GM13977 (cell line): ENCODE measurements around the gene CD99L2.
"Not testable (repeated sequence)": the region's sequence is repeated elsewhere in the genome, so short reads cannot be mapped to it uniquely, and the experiment has no call there.

Experiments
- DNase-seq: peaks from one replicate; pipeline ENCODE4 v3.0.0; 2012; ENCODE audit warnings: low spot score
- in situ Hi-C: fragments of 300-500 bp; cut with MboI; formaldehyde crosslinking; loops from one replicate; pipeline ENCODE4 v1.12.0; 2022; ENCODE audit warnings: low sequenced_read_pairs, low pct_unique_long_range_greater_than_20kb, mixed read lengths, inconsistent platforms; ENCODE audit not compliant: unreplicated experiment
- TF ChIP-seq, protein P1 (sequence below): IDR thresholded peaks from 2 replicates; pipeline ENCODE4 v1.5.1; 2012; ENCODE audit warnings: mild to moderate bottlenecking, control low read depth; ENCODE audit not compliant: insufficient read depth; ENCODE audit errors: extremely low read depth, missing control alignments

CD99L2 gene

DNA sequence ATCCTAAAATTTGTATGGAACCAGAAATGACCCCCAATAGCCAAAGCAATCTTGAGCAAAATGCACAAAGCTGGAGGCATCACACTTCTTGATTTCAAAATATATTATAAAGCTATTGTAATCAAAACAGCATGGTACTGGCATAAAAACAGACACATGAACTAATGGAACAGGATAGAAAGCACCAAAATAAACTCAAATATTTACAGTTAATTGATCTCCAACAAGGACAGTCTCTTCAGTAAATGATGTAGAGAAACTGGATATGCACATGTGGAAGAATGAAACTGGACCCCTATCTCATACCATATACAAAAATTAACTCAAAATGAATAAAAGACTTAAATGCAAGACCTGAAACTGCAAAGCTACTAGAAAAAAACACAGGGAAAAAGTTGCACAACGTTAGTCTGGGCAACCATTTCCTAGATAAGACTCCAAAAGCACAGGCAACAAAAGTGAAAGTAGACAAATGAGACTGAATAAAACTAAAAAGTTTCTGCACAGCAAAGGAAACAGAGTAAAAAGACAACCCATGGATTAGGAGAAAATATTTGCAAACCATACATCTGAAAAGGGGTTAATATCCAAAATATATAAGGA lies 64.9 kb downstream of the CD99L2 start:
- in situ Hi-C loops, result no loop called here

GRCh38 chrX:150831863-150832262 lies 66.6 kb downstream of the CD99L2 start:
- TF ChIP-seq, protein P1, sequence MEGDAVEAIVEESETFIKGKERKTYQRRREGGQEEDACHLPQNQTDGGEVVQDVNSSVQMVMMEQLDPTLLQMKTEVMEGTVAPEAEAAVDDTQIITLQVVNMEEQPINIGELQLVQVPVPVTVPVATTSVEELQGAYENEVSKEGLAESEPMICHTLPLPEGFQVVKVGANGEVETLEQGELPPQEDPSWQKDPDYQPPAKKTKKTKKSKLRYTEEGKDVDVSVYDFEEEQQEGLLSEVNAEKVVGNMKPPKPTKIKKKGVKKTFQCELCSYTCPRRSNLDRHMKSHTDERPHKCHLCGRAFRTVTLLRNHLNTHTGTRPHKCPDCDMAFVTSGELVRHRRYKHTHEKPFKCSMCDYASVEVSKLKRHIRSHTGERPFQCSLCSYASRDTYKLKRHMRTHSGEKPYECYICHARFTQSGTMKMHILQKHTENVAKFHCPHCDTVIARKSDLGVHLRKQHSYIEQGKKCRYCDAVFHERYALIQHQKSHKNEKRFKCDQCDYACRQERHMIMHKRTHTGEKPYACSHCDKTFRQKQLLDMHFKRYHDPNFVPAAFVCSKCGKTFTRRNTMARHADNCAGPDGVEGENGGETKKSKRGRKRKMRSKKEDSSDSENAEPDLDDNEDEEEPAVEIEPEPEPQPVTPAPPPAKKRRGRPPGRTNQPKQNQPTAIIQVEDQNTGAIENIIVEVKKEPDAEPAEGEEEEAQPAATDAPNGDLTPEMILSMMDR, result no peak
- no peak for DNase-seq
- in situ Hi-C loops, result no loop called here

More for the DNA sequence above, 64.9 kb downstream of the CD99L2 start:
- DNase-seq, result no peak
- TF ChIP-seq, protein P1, result no peak

- TF ChIP-seq, protein P1, result no peak
- DNase-seq, result no peak
- in situ Hi-C loops, result no loop called here
Measured at GRCh38 chrX:150828785-150829184, 69.7 kb downstream of the CD99L2 start.

DNA sequence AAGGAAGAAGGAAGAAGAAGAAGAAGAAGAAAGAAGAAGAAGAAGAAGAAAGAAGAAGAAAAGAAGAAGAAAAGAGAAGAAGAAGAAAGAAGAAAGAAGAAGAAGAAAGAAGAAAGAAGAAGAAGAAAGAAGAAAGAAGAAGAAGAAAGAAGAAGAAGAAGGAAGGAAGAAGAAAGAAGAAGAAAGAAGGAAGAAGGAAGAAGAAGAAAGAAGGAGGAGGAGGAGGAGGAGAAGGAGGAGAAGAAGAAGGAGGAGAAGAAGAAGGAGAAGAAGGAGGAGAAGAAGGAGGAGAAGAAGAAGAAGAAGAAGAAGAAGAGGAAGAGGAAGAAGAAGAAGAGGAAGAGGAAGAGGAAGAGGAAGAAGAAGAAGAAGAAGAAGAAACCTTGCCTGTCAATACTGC lies 74.1 kb downstream of the CD99L2 start:
- in situ Hi-C loops, DNase-seq: not testable (repeated sequence)

DNA sequence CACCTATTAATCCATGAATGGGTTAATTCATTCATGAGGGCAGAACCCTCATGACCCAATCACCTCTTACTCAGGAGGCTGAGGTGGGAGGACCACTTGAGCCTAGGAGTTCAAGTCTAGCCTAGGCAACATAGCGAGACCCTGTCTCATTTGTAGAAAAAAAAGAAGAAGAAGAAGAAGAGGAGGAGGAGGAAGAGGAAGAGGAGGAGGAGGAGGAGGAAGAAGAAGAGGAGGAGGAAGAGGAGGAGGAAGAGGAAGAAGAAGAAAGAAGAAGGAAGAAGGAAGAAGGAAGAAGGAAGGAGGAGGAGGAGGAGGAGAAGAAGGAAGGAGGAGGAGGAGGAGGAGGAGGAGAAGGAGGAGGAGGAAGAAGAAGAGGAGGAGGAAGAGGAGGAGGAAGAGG lies 74.6 kb downstream of the CD99L2 start:
- in situ Hi-C loops, DNase-seq: not testable (repeated sequence)

GRCh38 chrX:150821971-150822370 lies 76.5 kb downstream of the CD99L2 start:
- no peak for DNase-seq
- in situ Hi-C loops, result no loop called here
- TF ChIP-seq, protein P1, result no peak

DNA sequence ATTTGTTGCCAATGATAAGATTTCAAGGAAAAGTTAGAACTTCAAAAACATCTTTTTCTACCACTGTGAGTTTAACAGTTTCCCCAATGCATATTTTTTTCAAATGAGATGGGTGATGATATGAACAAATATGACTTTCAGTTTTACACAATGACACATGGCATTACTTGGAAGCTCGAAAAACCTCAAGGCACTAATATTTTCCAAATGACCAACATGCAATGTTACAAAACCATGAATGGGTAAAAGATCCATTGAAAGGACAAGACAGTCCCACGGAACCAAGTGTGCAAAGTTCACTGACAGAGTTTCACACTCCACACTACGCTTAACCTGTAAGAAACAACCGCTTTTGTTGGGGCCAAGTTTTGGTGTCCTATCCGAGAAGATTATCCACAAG lies 84.5 kb downstream of the CD99L2 start:
- TF ChIP-seq, protein P1, result no peak
- no peak for DNase-seq
- in situ Hi-C loops, result no loop called here

DNA sequence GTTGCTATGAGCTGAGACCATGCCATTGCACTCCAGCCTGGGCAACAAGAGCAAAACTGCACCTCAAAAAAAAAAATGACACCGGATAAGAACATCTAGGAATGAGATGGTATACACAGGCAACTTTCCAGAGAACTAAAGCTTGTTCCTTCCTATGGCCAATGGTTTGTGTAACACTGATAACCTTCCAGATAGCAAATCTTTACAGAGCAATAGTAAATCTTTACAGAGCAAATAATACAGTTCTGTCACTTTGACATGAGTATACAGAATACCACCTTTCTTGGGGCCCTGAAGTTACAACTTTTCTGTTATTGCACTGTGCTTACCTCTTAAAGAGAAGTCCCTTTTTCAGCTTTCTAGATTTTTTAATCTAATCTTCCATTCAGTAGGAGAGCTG lies 91.6 kb downstream of the CD99L2 start:
- in situ Hi-C loops, result no loop called here
- TF ChIP-seq, protein P1, result no peak
- DNase-seq, result no peak
